ENCODE measurements around the gene KCNJ6.
"Not testable (repeated sequence)": the region's sequence is repeated elsewhere in the genome, so short reads cannot be mapped to it uniquely, and the experiment has no call there.

DNA sequence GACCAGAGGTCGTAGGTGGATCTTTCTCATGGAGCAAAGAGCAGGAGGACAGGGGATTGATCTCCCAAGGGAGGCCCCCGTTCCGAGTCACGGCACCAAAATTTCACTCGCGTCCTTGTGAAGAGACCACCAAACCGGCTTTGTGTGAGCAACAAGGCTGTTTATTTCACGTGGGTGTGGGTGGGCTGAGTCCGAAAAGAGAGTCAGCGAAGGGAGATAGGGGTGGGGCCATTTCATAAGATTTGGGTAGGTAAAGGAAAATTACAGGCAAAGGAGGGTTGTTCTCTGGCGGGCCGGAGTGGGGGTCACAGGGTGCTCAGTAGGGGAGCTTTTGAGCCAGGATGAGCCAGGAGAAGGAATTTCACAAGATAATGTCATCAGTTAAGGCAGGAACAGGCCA is 324.3 kb downstream of the KCNJ6 start:
- TF ChIP-seq EZH2 (IDR thresholded peaks at IDR 0.05; ENCODE audit: borderline replicate concordance, low read depth, low read length, poor library complexity, severe bottlenecking) = not testable (repeated sequence)
- TF ChIP-seq, protein P1, sequence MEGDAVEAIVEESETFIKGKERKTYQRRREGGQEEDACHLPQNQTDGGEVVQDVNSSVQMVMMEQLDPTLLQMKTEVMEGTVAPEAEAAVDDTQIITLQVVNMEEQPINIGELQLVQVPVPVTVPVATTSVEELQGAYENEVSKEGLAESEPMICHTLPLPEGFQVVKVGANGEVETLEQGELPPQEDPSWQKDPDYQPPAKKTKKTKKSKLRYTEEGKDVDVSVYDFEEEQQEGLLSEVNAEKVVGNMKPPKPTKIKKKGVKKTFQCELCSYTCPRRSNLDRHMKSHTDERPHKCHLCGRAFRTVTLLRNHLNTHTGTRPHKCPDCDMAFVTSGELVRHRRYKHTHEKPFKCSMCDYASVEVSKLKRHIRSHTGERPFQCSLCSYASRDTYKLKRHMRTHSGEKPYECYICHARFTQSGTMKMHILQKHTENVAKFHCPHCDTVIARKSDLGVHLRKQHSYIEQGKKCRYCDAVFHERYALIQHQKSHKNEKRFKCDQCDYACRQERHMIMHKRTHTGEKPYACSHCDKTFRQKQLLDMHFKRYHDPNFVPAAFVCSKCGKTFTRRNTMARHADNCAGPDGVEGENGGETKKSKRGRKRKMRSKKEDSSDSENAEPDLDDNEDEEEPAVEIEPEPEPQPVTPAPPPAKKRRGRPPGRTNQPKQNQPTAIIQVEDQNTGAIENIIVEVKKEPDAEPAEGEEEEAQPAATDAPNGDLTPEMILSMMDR (conservative IDR thresholded peaks at IDR 0.05; ENCODE audit: low read depth, low read length) = not testable (repeated sequence)

Data from A673 (cell line).